GM19035 (cell line): Measurements from ENCODE around the gene NETO2.
"Not testable (repeated sequence)": the region's sequence is repeated elsewhere in the genome, so short reads cannot be mapped to it uniquely, and the experiment has no call there.

Experiments used
- ATAC-seq: cut with Tn5 transposase; IDR thresholded peaks from one replicate; pipeline ENCODE4 v1.9.1; 2021; ENCODE audit not compliant: unreplicated experiment

NETO2 gene

GRCh38 chr16:47136099-47136842 is 7.5 kb downstream of the NETO2 start:
- ATAC-seq: no peak

GRCh38 chr16:47134550-47134949 is 9.2 kb downstream of the NETO2 start:
- no peak for ATAC-seq

GRCh38 chr16:47132308-47132707 is 11.4 kb downstream of the NETO2 start:
- ATAC-seq: no peak

- no peak for ATAC-seq
Measured at GRCh38 chr16:47129755-47130435, 13.8 kb downstream of the NETO2 start.

GRCh38 chr16:47127541-47127940 is 16.2 kb downstream of the NETO2 start:
- ATAC-seq: no peak

- ATAC-seq: no peak
Measured at GRCh38 chr16:47125757-47126156, 18.0 kb downstream of the NETO2 start.

- no peak for ATAC-seq
Measured at GRCh38 chr16:47113130-47113529, 30.6 kb downstream of the NETO2 start.

GRCh38 chr16:47110939-47111338 is 32.8 kb downstream of the NETO2 start:
- no peak for ATAC-seq

GRCh38 chr16:47109361-47109760 is 34.4 kb downstream of the NETO2 start:
- ATAC-seq: no peak

GRCh38 chr16:47102921-47103320 is 40.8 kb downstream of the NETO2 start:
- not testable (repeated sequence) for ATAC-seq

- not testable (repeated sequence) for ATAC-seq
Measured at GRCh38 chr16:47097154-47097553, 46.6 kb downstream of the NETO2 start.

GRCh38 chr16:47096297-47096696 is 47.4 kb downstream of the NETO2 start:
- no peak for ATAC-seq

- no peak for ATAC-seq
Measured at GRCh38 chr16:47084198-47084597, 59.5 kb downstream of the NETO2 start.

- no peak for ATAC-seq
Measured at GRCh38 chr16:47082099-47082865, 61.5 kb downstream of the NETO2 start.

- ATAC-seq: no peak
Measured at GRCh38 chr16:47081115-47081514, 62.6 kb downstream of the NETO2 start.

- ATAC-seq: no peak
Measured at GRCh38 chr16:47079860-47080259, 63.9 kb downstream of the NETO2 start.

- no peak for ATAC-seq
Measured at GRCh38 chr16:47073223-47074155, 70.3 kb downstream of the NETO2 start.

- ATAC-seq: no peak
Measured at GRCh38 chr16:47072158-47072557, 71.6 kb downstream of the NETO2 start.

GRCh38 chr16:47069841-47070584 is 73.7 kb downstream of the NETO2 start:
- no peak for ATAC-seq

- ATAC-seq: no peak
Measured at GRCh38 chr16:47069313-47069712, 74.4 kb downstream of the NETO2 start.
